ENCODE data around the gene GPRC5A.

GRCh38 chr12:12890543-12891079 lies 751 bp upstream of the GPRC5A start:
- TF ChIP-seq CTCF (IDR thresholded peaks at IDR 0.05; ENCODE audit: extremely low read depth in 1 of 2, insufficient read depth in 1 of 2, low read depth in 1 of 2, low read length in 2 of 2): no peak
- TF ChIP-seq EZH2 (IDR thresholded peaks at IDR 0.05; ENCODE audit: borderline replicate concordance, low read depth, low read length, severe bottlenecking): no peak
- TF ChIP-seq POLR2A (IDR thresholded peaks at IDR 0.05; ENCODE audit: low read depth, low read length): peak; percentile 35
- no peak for TF ChIP-seq MAX (IDR thresholded peaks at IDR 0.05; ENCODE audit: insufficient read depth, insufficient read length)
- TF ChIP-seq GATA2 (IDR thresholded peaks at IDR 0.05; ENCODE audit: insufficient read depth, insufficient read length, low read depth, low read length): peak; percentile 87
- TF ChIP-seq POLR2AphosphoS5 (IDR thresholded peaks at IDR 0.05; ENCODE audit: insufficient read depth, low read depth, low read length): no peak
- no peak for TF ChIP-seq FOS (IDR thresholded peaks at IDR 0.05; ENCODE audit: borderline replicate concordance, insufficient read depth, low read length)
- no peak for TF ChIP-seq JUN (IDR thresholded peaks at IDR 0.05; ENCODE audit: borderline replicate concordance, insufficient read depth, insufficient read length, low read depth)
